K562 (cell line): ENCODE measurements around the gene RNF6. TPM values are rescaled to one million over a fixed set of nuclear protein-coding genes. Genes with fewer than 3 reads are reported as not detected.

Experiments
- ATAC-seq: fragments of 200-7000 bp; cut with Tn5 transposase; 3 replicates; pipeline ENCODE4 v1.9.1; 2020; ENCODE audit warnings: moderate library complexity
- BruUV-seq: library from RNA; stranded (reverse); fragments of 400-500 nt; replicated peaks from 2 replicates; lab custom pipeline; 2021; lab: Mats Ljungman, UMichigan
- CTCF ChIA-PET: fragments of 300-600 bp; formaldehyde crosslinking; extraction: SDS; loops from one replicate; lab custom pipeline; 2021; ENCODE audit warnings: low intra/inter-chr PET ratio; lab: Yijun Ruan, JAX
- POLR2A ChIA-PET: fragments of 300-600, 350-650 bp; sonication (Branson Sonifier 250); formaldehyde crosslinking; extraction: SDS; loops from one replicate; lab custom pipeline; 2021; ENCODE audit warnings: antibody characterized with exemption, inconsistent platforms; lab: Yijun Ruan, JAX
- DNase-seq, 4 experiments: peaks; one replicate each; pipeline versions ENCODE4 v3.0.0 to v3.0.0-alpha.2; 2011 to 2018; ENCODE audit warnings: low spot score in 3 of 4, mixed read lengths in 3 of 4; ENCODE audit errors: extremely low read depth in 1 of 4
- FAIRE-seq: peaks from 2 replicates; lab custom pipeline; 2011; peaks lifted over from hg19 to GRCh38; lab: Jason Lieb, UNC
- H2AFZ ChIP-seq: 2 replicates; pipeline ENCODE4 v1.6.0; 2011; ENCODE audit warnings: low read depth, low read length, control low read depth, inconsistent platforms
- H3K27ac ChIP-seq: fragments of 200-600 bp; 3 replicates; pipeline ENCODE4 v1.8.0; 2011; ENCODE audit warnings: low read depth, mild to moderate bottlenecking, control low read depth, inconsistent platforms, low read length, moderate library complexity, mixed read lengths; ENCODE audit errors: extremely low read depth
- H3K27me3 ChIP-seq, 2 experiments: fragments of 300-600 bp in 1 of 2; 2 replicates in 1 of 2; 3 replicates in 1 of 2; pipeline versions ENCODE4 v1.6.0 to v1.8.0; 2011; ENCODE audit warnings: inconsistent platforms in 2 of 2, low read length in 2 of 2, mild to moderate bottlenecking in 1 of 2, mixed read lengths in 1 of 2, moderate library complexity in 1 of 2; ENCODE audit not compliant: control insufficient read depth in 2 of 2, insufficient read depth in 2 of 2
- H3K36me3 ChIP-seq: fragments of 300-600 bp; 3 replicates; pipeline ENCODE4 v1.8.0; 2011; ENCODE audit warnings: mild to moderate bottlenecking, low read length, inconsistent platforms; ENCODE audit not compliant: control insufficient read depth, insufficient read depth
- H3K4me1 ChIP-seq, 2 experiments: fragments of 200-600 bp in 1 of 2; replicated peaks in 1 of 2; 2 replicates in 1 of 2; 3 replicates in 1 of 2; pipeline versions ENCODE4 v1.5.1 to v1.8.0; 2011; ENCODE audit warnings: inconsistent platforms in 2 of 2, low read length in 2 of 2, mild to moderate bottlenecking in 1 of 2, mixed read lengths in 1 of 2, moderate library complexity in 1 of 2; ENCODE audit not compliant: control insufficient read depth in 2 of 2, insufficient read depth in 2 of 2
- H3K4me2 ChIP-seq: 2 replicates; pipeline ENCODE4 v1.6.1; 2011; ENCODE audit warnings: low read length, control low read depth, inconsistent platforms, mixed read lengths; ENCODE audit not compliant: insufficient read depth
- H3K4me3 ChIP-seq: fragments of 200-600 bp; sonication (generic), shearing (Covaris generic); 2 replicates; pipeline ENCODE4 v1.5.1; 2016; ENCODE audit warnings: control low read depth, inconsistent platforms
- H3K79me2 ChIP-seq: fragments of 200-600 bp; 3 replicates; pipeline ENCODE4 v1.8.0; 2011; ENCODE audit warnings: low read length, inconsistent platforms; ENCODE audit not compliant: control insufficient read depth, insufficient read depth
- H3K9ac ChIP-seq, 2 experiments: 2 replicates each; pipeline versions ENCODE4 v1.6.0 to v1.6.1; 2011; ENCODE audit warnings: low read depth in 2 of 2, low read length in 2 of 2, control low read depth in 1 of 2, inconsistent platforms in 1 of 2, mild to moderate bottlenecking in 1 of 2, mixed read lengths in 1 of 2; ENCODE audit not compliant: insufficient read depth in 1 of 2
- H3K9me1 ChIP-seq: one replicate; pipeline ENCODE4 v1.6.0; 2011; ENCODE audit warnings: inconsistent platforms, mild to moderate bottlenecking, low read length, moderate library complexity; ENCODE audit not compliant: control insufficient read depth, insufficient read depth
- H3K9me3 ChIP-seq: replicated peaks from 2 replicates; pipeline ENCODE4 v1.5.1; 2011; ENCODE audit warnings: low read depth, low read length, inconsistent platforms; ENCODE audit not compliant: control insufficient read depth, insufficient read depth
- H4K20me1 ChIP-seq: replicated peaks from 2 replicates; pipeline ENCODE4 v1.6.1; 2011; ENCODE audit warnings: low read length, inconsistent platforms, mixed read lengths; ENCODE audit not compliant: control insufficient read depth, insufficient read depth
- BRF1 ChIP-seq: IDR thresholded peaks from 3 replicates; pipeline ENCODE4 v1.6.1; 2011; ENCODE audit warnings: borderline replicate concordance, mild to moderate bottlenecking; ENCODE audit not compliant: insufficient read length; ENCODE audit errors: extremely low read depth
- CBX2 ChIP-seq: fragments of 200-600 bp; sonication (generic); IDR thresholded peaks from one replicate; pipeline ENCODE4 v1.6.1; 2012; ENCODE audit warnings: mild to moderate bottlenecking, low read length, inconsistent platforms; ENCODE audit not compliant: insufficient read depth, poor library complexity, severe bottlenecking
- KHSRP ChIP-seq: fragments of 450-650 bp; IDR thresholded peaks from 2 replicates; pipeline ENCODE4 v1.6.1; 2017
- RBM22 ChIP-seq: fragments of 200-400 bp; formaldehyde crosslinking; IDR thresholded peaks from 2 replicates; pipeline ENCODE4 v1.6.1; 2018; ENCODE audit warnings: low read length, low read depth; ENCODE audit not compliant: poor library complexity, severe bottlenecking
- SMAD1 ChIP-seq: fragments of 150-350 bp; IDR thresholded peaks from 2 replicates; pipeline ENCODE4 v1.6.1; 2014; ENCODE audit warnings: low read length, low read depth; ENCODE audit not compliant: partially characterized antibody
- THRA ChIP-seq: fragments of 450-650 bp; IDR thresholded peaks from 2 replicates; pipeline ENCODE4 v1.6.1; 2017; ENCODE audit warnings: mild to moderate bottlenecking, moderate library complexity
- THRAP3 ChIP-seq: fragments of 450-650 bp; IDR thresholded peaks from 2 replicates; pipeline ENCODE4 v1.6.1; 2016; ENCODE audit warnings: mild to moderate bottlenecking, inconsistent platforms, borderline replicate concordance
- ZBTB34 ChIP-seq: fragments of 250-450 bp; sonication (Bioruptor Pico); IDR thresholded peaks from 2 replicates; pipeline ENCODE4 v1.8.0; 2021; ENCODE audit warnings: mild to moderate bottlenecking, moderate library complexity
- ZFPM2 ChIP-seq: fragments of 250-450 bp; sonication (Bioruptor Pico); IDR thresholded peaks from 2 replicates; pipeline ENCODE4 v1.5.1; 2022; ENCODE audit warnings: mild to moderate bottlenecking
- ZNF175 ChIP-seq: fragments of 200-800 bp; sonication (Bioruptor generic); IDR thresholded peaks from 2 replicates; pipeline ENCODE4 v1.6.1; 2016; ENCODE audit warnings: low read depth, mild to moderate bottlenecking, missing genetic modification characterization, missing compliant biosample characterization
- ZNF347 ChIP-seq: fragments of 450-650 bp; formaldehyde crosslinking; IDR thresholded peaks from 2 replicates; pipeline ENCODE4 v1.4.0; 2020; ENCODE audit warnings: low read depth, mild to moderate bottlenecking, moderate library complexity
- ZNF79 ChIP-seq: fragments of 250-450 bp; sonication (Bioruptor Pico); IDR thresholded peaks from 2 replicates; pipeline ENCODE4 v1.4.0; 2020; ENCODE audit warnings: low read depth, mild to moderate bottlenecking, moderate library complexity
- WGBS: fragments of 100-300 bp; shearing (Covaris generic); methylation state at CpG from one replicate; pipeline ENCODE4 v1.1.6; 2016; ENCODE audit warnings: low coverage, mixed read lengths; ENCODE audit not compliant: insufficient coverage; ENCODE audit errors: missing lambda C conversion rate; 5-methylcytosine and 5-hydroxymethylcytosine counted together
- in situ Hi-C: fragments of 300-500 bp; cut with MboI; formaldehyde crosslinking; loops from 4 replicates; pipeline ENCODE4 v1.15.0; 2018; ENCODE audit warnings: inconsistent platforms, mixed read lengths
- intact Hi-C: fragments of 100-400 bp; cut with micrococcal nuclease; formaldehyde crosslinking; loops from 2 replicates; pipeline ENCODE4 v1.14.2; 2022
- polyA plus RNA-seq, 8 experiments: library from polyadenylated mRNA; depleted of rRNA in 4 of 8; stranded (reverse) in 5 of 8; unstranded in 3 of 8; fragments of >200 nt; fragmentation: Nextera tagmentation in 2 of 8; fragmentation: Illumina TruSeq in 1 of 8; extraction: Ambion mirVana in 2 of 8; extraction: Trizol in 1 of 8; gene quantifications; 2 replicates each; pipeline versions ENCODE4 v1.2.1 to v1.2.3, GENCODE V29; 2011 to 2014; ENCODE audit warnings: inconsistent platforms in 1 of 8, missing spikeins in 1 of 8
- total RNA-seq, 7 experiments: library from RNA; depleted of rRNA in 6 of 7; stranded (reverse); fragments of >200 nt in 6 of 7; fragmentation: Illumina TruSeq in 2 of 7; extraction: Trizol in 2 of 7; gene quantifications; 2 replicates each; pipeline versions ENCODE4 v1.2.1 to v1.2.3, GENCODE V29; 2011 to 2021; ENCODE audit warnings: low replicate concordance in 1 of 7
- TF ChIP-seq, protein P1 (sequence below), 2 experiments: fragments of 450-650 bp; conservative IDR thresholded peaks; 2 replicates each; pipeline ENCODE4 v1.6.1; 2017; ENCODE audit warnings: mild to moderate bottlenecking in 2 of 2, moderate library complexity in 2 of 2

The RNF6 gene
- total and polyA plus RNA-seq, 9 of the 15 experiments (the other 6 are each of a cell fraction or from before 2014, with no cell fraction given) = 12.0 to 31.4 (median 22.3) TPM

DNA sequence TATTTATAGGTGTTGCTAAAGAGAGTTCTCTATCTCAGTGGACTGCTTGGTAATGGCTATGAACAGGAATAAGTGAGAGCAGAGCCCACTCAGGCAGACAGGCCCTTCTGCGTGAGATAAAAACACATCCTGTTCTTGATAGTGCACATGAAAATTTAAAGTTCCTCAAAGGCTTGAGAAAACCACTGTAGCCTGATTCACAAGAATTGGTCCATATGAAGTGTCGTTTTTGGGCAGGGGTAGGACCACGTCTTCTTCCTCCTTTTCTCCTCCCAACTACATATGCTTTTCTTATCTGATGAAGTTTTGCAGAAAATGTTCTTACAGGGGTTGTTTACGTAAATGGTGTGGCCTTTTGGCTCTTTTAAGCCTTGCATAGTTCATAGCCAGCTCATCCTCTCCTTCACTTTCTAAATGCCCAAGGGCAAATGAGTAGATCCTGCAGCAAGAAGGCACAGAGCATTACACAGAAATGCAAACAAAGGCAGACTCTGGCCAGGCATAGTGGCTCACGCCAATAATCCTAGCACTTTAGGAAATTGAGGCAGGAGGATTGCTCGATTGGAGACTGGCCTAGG lies 53.8 kb downstream of the RNF6 start:
- no peaks in the 10 kb centered on the region for H3K36me3 ChIP-seq
- H3K4me3 ChIP-seq = no peak overlapping the region
- CTCF ChIA-PET = no interaction called here
- 3% methylated on average over 6 of the region's 6 CpGs for WGBS
- in situ Hi-C loops (no loop called here), intact Hi-C loops (no loop called here)
- no peaks in the 10 kb centered on the region for H4K20me1 ChIP-seq
- no peak for ATAC-seq
- H3K79me2 ChIP-seq = no peaks in the 10 kb centered on the region
- no peak overlapping the region for H2AFZ ChIP-seq
- H3K4me2 ChIP-seq = no peak overlapping the region
- no peaks in the 10 kb centered on the region for H3K4me1 ChIP-seq
- no peak for DNase-seq
- H3K27me3 ChIP-seq = peaks cover 0 to 2% of the 10 kb centered on the region in 2 experiments; a peak in 1 of 5 replicates
- TF ChIP-seq ZBTB34 (CRISPR knock-in tag) (no peak), RBM22 (no peak), THRAP3 (no peak), BRF1 (no peak), ZFPM2 (CRISPR knock-in tag) (no peak), CBX2 (no peak), SMAD1 (no peak), KHSRP (no peak), ZNF175 (CRISPR knock-in tag) (no peak), ZNF347 (no peak), ZNF79 (CRISPR knock-in tag) (no peak), THRA (no peak)
- TF ChIP-seq, protein P1, sequence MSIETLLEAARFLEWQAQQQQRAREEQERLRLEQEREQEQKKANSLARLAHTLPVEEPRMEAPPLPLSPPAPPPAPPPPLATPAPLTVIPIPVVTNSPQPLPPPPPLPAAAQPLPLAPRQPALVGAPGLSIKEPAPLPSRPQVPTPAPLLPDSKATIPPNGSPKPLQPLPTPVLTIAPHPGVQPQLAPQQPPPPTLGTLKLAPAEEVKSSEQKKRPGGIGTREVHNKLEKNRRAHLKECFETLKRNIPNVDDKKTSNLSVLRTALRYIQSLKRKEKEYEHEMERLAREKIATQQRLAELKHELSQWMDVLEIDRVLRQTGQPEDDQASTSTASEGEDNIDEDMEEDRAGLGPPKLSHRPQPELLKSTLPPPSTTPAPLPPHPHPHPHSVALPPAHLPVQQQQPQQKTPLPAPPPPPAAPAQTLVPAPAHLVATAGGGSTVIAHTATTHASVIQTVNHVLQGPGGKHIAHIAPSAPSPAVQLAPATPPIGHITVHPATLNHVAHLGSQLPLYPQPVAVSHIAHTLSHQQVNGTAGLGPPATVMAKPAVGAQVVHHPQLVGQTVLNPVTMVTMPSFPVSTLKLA (conservative IDR thresholded peaks at IDR 0.05) = no peak
- POLR2A ChIA-PET = no interaction called here
- H3K9me3 ChIP-seq = no peaks in the 10 kb centered on the region
- no peaks in the 10 kb centered on the region for H3K9me1 ChIP-seq
- no TSS peak for BruUV-seq
- H3K9ac ChIP-seq = no peak overlapping the region
- FAIRE-seq = no peak
- H3K27ac ChIP-seq = no peak overlapping the region
